Ishikawa (cell line): ENCODE measurements around the gene ARHGEF11.
A peak's percentile ranks its signal among the peaks of the same experiment; 100 is the strongest.

Experiments used
- CEBPB ChIP-seq: IDR thresholded peaks from 2 replicates; pipeline ENCODE4 v1.6.1; 2012
- CREB1 ChIP-seq: IDR thresholded peaks from 2 replicates; pipeline ENCODE4 v1.6.1; 2012; ENCODE audit warnings: low read depth
- EGR1 ChIP-seq: IDR thresholded peaks from 2 replicates; pipeline ENCODE4 v1.6.1; 2012
- EP300 ChIP-seq: IDR thresholded peaks from 2 replicates; pipeline ENCODE4 v1.6.1; 2012; ENCODE audit warnings: borderline replicate concordance
- FOXM1 ChIP-seq: IDR thresholded peaks from 2 replicates; pipeline ENCODE4 v1.6.1; 2012; ENCODE audit warnings: low read depth, borderline replicate concordance
- MAX ChIP-seq: IDR thresholded peaks from 2 replicates; pipeline ENCODE4 v1.6.1; 2012
- NFIC ChIP-seq: IDR thresholded peaks from 2 replicates; pipeline ENCODE4 v1.6.1; 2012
- RAD21 ChIP-seq: IDR thresholded peaks from 2 replicates; pipeline ENCODE4 v1.6.1; 2012; ENCODE audit warnings: low read depth
- REST ChIP-seq: IDR thresholded peaks from 2 replicates; pipeline ENCODE4 v1.6.1; 2012; ENCODE audit warnings: low read depth, mild to moderate bottlenecking
- TAF1 ChIP-seq: IDR thresholded peaks from 2 replicates; pipeline ENCODE4 v1.6.1; 2012; ENCODE audit warnings: low read depth, mild to moderate bottlenecking
- TCF12 ChIP-seq: IDR thresholded peaks from 2 replicates; pipeline ENCODE4 v1.6.1; 2012; ENCODE audit warnings: low read depth
- TEAD4 ChIP-seq: IDR thresholded peaks from 2 replicates; pipeline ENCODE4 v1.6.1; 2012
- YY1 ChIP-seq: IDR thresholded peaks from 2 replicates; pipeline ENCODE4 v1.6.1; 2012; ENCODE audit warnings: low read depth
- ZBTB7A ChIP-seq: IDR thresholded peaks from 2 replicates; pipeline ENCODE4 v1.6.1; 2012; ENCODE audit warnings: low read depth
- TF ChIP-seq, protein P1 (sequence below): IDR thresholded peaks from 2 replicates; pipeline ENCODE4 v1.6.1; 2012

Gene ARHGEF11

GRCh38 chr1:156894001-156894400, 151.5 kb downstream of the ARHGEF11 start:
- TF ChIP-seq CEBPB (no peak), TAF1 (no peak), EGR1 (no peak), ZBTB7A (no peak), YY1 (no peak)
- TF ChIP-seq, protein P1, sequence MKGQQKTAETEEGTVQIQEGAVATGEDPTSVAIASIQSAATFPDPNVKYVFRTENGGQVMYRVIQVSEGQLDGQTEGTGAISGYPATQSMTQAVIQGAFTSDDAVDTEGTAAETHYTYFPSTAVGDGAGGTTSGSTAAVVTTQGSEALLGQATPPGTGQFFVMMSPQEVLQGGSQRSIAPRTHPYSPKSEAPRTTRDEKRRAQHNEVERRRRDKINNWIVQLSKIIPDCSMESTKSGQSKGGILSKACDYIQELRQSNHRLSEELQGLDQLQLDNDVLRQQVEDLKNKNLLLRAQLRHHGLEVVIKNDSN = no peak

GRCh38 chr1:156893048-156893953, 152.2 kb downstream of the ARHGEF11 start, which contains the start of gene PEAR1:
PEAR1 (plus strand) TSS chr1:156893718; CDS start chr1:156903927, 10,209 bp downstream.
- TF ChIP-seq TAF1 (no peak), TCF12 (no peak), EGR1 (no peak), MAX (no peak), CREB1 (no peak)

- TF ChIP-seq ZBTB7A (peak; percentile 46; the same call in 1 of the 2 replicates), MAX (peak; percentile 55; the same call in 1 of the 2 replicates), RAD21 (peak; percentile 68), REST (no peak), CEBPB (no peak), CREB1 (peak; percentile 19; the same call in 1 of the 2 replicates), TCF12 (0 out of 2 replicates have a peak, but pooled peaks have one; percentile 37), TEAD4 (peak; percentile 49; the same call in 1 of the 2 replicates), YY1 (no peak), EGR1 (no peak)
- TF ChIP-seq, protein P1 = 0 out of 2 replicates have a peak, but pooled peaks have one; percentile 5
Measured at GRCh38 chr1:156892190-156893047, 153.1 kb downstream of the ARHGEF11 start.

GRCh38 chr1:156889802-156890580, 155.6 kb downstream of the ARHGEF11 start:
- TF ChIP-seq RAD21 = peak; percentile 93
- TF ChIP-seq EP300 = no peak
- no peak for TF ChIP-seq YY1
- TF ChIP-seq MAX = no peak
- TF ChIP-seq TAF1 = no peak
- TF ChIP-seq ZBTB7A = no peak
- TF ChIP-seq, protein P1 = peak; percentile 87
- no peak for TF ChIP-seq NFIC
- no peak for TF ChIP-seq FOXM1
- TF ChIP-seq CREB1 = no peak
- no peak for TF ChIP-seq TEAD4
- no peak for TF ChIP-seq EGR1
- TF ChIP-seq CEBPB = no peak
- TF ChIP-seq REST = no peak
- TF ChIP-seq TCF12 = no peak
